Activated CD8-positive, alpha-beta memory T cell treated with anti-CD3 and anti-CD28 coated beads for 36 hours (primary cell): ENCODE data around the gene ZNF385B. TPM values are rescaled to one million over a fixed set of nuclear protein-coding genes. Genes with fewer than 3 reads are reported as not detected.
"Not testable (repeated sequence)": the region's sequence is repeated elsewhere in the genome, so short reads cannot be mapped to it uniquely, and the experiment has no call there.

Experiments used
- CTCF ChIA-PET: fragments of 350-600 bp; sonication (Branson Sonifier 250); formaldehyde crosslinking; loops from one replicate; lab custom pipeline; 2021; ENCODE audit warnings: antibody characterized with exemption; lab: Charles Lee
- POLR2A ChIA-PET: fragments of 350-600 bp; sonication (Branson Sonifier 250); formaldehyde crosslinking; loops from one replicate; lab custom pipeline; 2021; ENCODE audit warnings: antibody characterized with exemption; lab: Charles Lee
- total RNA-seq, 2 experiments: library from RNA; stranded (reverse); gene quantifications; one replicate each; pipeline ENCODE4 v1.2.3, GENCODE V29; 2021

The ZNF385B gene
- total RNA-seq, 2 experiments from 2014 or later, result not detected

DNA sequence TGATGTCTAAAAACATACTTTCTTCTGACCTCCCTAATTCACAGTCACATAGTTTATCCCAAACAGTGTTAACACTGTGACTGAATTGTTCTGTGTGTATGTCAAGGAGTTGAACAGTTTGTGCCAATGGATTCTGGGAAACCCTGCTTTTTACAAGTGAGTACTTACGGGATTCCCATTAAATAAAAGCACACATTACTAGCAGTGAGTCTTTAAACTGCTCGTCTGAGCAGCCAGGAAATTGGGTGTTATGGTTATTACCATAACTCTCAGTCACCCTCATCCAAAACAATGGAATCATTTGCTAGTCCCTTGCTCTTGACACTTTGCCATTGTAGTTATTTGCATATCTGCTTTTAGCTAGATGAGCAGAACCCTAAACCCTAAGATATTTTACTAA, 209.1 kb downstream of the ZNF385B start:
- CTCF ChIA-PET, result no interaction called here
- POLR2A ChIA-PET, result no interaction called here

DNA sequence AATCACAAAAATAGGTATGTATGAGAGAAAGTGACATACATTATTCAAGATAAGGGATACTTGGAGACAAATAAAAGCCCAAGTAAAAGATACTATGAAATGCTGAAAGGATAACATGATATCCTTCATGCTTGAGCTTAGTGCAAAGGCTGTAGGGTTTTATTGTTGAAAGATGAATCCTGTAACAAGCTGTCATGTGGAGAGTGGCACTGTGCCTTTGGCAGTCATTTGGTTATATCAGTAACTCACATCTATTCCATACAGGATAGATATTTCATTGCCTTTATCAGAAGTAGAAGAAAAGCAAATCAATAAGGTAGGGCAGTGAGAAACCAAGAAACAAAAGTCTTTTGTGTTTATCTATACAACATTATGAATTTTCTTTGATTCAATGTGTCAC, 211.0 kb downstream of the ZNF385B start:
- CTCF ChIA-PET, result no interaction called here
- POLR2A ChIA-PET, result no interaction called here

DNA sequence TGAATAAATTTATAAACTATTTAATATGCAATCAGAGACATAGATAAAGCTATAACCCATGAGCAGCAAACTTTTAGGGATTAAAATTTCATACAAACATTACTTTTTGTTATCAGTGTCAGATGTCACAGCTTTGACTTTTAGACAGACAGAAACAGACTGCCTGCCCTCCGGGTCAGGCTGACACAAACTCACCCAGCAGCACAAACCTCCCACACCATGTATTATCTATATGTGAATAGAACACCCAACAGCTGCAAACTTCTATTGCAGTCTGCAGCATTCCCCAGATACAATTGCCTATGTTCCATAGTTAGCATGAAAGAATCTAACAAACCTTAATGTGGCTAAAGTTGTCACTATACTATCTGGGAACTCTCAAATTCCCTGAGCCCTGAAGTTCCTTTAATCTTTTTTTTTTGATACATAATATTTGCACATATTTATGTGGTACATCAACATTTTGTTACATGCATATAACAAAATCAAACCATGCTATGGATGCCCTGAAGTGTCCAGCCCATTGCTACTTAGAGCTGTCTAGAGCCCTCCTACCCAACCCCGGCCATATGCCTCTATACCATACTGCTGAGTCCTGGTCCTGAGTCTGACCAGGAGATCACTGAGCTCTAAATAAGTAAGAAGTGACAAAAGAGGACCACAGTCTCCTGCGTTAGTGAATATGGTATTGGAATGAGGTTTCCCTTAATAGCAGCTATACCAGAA, 214.4 kb downstream of the ZNF385B start:
- ChIA-PET CTCF (no interaction called here), POLR2A (no interaction called here)

DNA sequence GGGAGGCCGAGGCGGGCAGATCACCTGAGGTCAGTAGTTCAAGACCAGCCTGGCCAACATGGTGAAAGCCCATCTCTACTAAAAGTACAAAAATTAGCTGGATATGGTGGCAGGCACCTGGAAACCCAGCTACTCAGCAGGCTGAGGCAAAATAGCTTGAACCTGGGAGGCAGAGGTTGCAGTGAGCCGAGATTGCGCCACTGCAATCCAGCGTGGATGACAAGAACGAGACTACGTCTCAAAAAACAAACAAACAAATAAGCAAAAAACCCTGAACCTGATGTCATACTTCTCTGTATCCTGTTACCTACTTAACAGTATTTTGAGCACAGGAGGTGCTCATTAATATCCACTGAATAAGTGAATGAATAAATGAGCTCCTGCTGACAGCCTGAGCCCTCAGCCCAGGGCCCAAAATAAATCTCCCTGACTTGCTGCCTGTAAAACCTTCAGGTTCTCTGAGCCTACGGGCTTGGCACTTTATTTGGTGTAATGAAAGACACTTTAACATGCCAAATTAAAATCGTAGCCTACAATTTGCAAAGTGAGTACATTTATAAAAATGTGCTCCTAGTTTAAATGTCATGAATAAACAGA, 215.1 kb downstream of the ZNF385B start:
- CTCF ChIA-PET, result no interaction called here

DNA sequence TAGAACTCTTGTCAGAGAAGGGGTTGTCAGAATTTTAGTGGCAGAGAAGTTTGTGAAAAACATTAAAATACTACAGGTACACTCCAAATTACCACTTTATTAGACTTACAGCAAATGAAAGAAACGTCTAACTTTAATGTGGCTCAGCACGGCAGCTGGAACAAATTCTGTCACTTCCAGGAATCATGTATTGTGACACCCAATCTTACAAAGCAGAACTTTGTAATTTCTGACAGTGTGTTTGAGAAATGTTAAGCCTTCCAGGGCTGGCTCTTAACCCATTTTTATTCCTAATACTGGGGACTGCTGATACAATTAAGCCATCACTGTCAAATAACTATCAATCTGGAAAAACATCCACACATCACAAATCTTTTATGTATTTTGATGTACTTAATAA, 216.4 kb downstream of the ZNF385B start:
- POLR2A ChIA-PET, result no interaction called here
- CTCF ChIA-PET, result no interaction called here

More for the DNA sequence above, 215.1 kb downstream of the ZNF385B start:
- POLR2A ChIA-PET, result no interaction called here

DNA sequence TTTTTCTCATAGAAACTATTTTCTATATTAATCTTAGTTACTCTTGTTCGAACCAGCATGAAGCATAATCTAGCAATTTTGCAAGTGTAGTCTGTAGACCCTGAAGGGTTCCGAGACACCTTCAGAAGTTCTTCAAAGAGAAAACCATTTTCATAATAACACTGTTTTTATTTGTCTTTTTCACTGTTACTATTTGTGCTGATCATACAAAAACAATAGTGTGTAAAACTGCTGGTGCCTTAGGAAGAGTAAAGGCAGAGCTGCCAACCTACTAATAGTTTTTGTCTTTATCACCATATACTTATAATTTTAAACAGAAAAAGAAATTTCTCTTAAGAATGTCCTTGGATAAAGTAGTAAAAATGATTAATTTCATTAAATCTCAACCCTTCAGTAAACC, 218.9 kb downstream of the ZNF385B start:
- ChIA-PET CTCF (no interaction called here), POLR2A (no interaction called here)

DNA sequence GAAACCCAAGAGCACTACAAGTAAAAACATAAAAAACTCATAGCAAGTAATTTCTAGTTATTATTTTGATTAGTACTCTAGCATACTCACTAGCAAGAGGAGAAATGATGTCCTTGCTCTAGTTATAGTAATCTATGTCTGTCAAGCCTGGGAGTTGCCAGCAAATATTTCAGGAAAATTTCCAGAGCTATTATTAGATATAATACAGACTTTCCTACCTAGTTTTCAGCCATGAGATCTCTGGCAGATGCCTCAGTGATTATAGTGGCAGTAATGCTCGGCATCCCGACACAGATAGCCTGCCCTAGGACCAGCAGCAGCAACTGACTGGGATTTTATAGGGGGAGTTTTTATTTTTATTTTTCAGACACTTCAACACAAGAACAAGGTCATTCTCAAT, 224.4 kb downstream of the ZNF385B start:
- CTCF ChIA-PET, result no interaction called here
- POLR2A ChIA-PET, result no interaction called here

DNA sequence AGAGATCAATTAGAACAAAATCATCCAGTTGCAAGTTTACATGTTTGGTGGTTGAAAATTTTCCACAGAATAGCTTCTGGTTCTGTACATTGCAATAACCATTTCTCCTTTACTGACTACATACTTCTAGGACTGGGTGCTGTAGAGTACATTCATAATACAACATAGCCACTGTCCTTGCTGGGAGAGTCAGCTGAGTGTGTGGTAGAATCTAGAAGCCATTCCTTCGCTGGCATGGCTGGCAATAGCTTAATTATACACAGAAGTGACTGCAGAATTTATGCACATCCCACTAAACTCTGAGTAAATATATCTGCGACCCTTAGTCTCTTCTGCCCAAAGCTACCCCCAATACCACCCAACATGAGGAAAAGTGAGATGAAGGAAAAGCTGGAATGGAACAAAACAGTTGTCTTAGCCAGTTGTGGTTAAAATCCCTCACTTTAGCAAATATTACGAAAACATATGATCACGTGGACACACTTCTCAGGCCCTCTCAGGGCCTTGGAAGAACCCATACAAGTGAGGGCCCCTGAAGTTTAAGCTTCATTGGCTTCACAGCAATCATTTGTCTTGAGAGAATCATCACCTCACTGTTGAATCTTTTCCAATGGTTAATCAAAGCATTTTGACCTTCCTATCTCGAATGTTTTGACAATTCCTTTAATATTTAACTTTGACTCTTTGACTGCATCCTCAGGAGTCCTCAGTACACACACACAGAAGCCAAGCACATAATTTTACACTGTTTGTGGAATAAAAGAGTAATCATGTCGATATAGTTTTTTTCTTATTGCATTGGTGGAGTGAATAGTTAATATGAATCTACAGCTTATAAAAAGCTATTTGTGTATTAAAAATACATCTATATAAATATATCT, 225.1 kb downstream of the ZNF385B start:
- ChIA-PET POLR2A (no interaction called here), CTCF (no interaction called here)

DNA sequence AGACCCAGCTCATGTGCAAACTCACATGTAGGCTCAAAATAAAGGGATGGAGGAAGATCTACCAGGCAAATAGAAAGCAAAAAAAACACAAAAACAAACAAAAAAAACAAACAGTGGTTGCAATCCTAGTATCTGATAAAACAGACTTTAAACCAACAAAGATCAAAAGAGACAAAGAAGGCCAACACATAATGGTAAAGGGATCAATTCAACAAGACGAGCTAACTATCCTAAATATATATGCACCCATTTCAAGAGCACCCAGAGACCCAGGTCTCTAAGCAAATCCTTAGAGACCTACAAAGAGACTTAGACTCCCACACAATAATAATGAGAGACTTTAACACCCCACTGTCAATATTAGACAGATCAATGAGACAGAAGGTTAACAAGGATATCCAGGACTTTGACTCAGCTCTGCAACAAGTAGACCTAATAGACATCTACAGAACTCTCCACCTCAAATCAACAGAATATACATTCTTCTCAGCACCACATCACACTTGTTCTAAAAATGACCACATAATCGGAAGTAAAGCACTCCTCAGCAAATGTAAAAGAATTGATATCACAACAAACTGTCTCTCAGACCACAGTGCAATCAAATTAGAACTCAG, 229.5 kb downstream of the ZNF385B start:
- CTCF ChIA-PET, POLR2A ChIA-PET: not testable (repeated sequence)

DNA sequence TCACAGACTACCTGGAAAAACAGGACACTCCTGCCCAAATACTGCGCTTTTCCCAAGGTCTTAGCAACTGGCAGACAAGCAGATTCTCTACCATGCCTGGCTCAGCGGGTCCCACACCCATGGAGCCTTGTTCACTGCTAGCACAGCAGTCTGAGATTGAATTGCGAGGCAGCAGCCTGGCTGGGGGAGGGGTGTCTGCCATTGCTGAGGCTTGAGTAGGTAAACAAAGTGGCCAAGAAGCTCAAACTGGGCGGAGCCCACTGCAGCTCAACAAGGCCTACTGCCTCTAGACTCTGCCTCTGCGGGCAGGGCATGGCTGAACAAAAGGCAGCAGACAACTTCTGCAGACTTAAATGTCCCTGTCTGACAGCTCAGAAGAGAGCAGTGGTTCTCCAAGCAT, 231.6 kb downstream of the ZNF385B start:
- CTCF ChIA-PET, POLR2A ChIA-PET: not testable (repeated sequence)

DNA sequence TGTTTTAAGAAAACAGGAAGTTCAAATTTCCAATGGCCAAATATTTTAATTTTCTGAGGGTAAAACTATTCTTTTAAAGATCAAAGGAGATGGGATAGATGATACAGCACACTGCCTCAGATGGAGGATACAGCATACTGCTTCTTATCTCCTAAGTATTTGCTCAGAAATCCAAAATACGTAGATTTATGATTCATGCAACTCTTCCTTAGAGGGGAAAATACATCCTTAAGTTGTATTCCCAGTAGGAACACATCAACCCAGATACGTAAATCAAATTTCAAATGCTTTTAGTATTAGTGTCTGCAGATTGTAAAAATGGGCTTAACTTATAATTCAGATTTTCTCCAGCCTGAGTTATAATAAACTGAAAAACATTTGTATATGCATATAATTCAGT, 235.2 kb downstream of the ZNF385B start:
- CTCF ChIA-PET, result no interaction called here
- POLR2A ChIA-PET, result no interaction called here

DNA sequence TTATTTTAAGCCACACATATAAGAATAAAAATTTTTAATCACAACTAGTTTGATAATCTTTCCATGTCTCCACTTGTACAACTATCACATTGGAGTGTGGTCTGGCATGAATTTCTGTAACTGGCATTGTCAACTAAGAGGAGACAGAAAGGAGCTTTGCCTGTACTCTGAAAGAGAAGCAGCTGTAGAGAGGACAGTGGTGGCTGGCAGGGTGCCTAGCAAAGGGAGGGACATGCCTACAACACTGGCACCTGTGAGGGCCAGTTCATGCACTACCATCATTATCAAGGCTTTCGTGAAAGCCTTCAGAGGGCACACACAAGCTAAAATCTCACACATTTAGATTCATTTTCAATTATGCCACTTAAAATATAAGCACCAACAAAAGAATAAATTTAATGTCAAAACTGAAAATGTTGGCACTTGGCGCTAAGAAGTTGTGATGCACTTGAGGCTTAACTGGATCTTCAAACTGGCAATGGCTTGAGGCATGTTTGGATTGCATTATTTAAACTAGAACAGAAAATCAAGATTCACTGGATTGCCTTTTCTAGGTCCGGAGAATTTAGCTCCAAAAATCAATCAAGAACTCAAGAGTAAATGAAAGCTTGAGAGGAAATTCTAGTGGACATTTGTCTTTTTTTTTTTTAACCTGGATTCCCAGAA, 238.6 kb downstream of the ZNF385B start:
- ChIA-PET POLR2A (no interaction called here), CTCF (interaction anchor here (0.6 kb wide), 1 partner anchor 35 kb away, joined by 3 read pairs; no protein-coding TSS in a partner anchor)

DNA sequence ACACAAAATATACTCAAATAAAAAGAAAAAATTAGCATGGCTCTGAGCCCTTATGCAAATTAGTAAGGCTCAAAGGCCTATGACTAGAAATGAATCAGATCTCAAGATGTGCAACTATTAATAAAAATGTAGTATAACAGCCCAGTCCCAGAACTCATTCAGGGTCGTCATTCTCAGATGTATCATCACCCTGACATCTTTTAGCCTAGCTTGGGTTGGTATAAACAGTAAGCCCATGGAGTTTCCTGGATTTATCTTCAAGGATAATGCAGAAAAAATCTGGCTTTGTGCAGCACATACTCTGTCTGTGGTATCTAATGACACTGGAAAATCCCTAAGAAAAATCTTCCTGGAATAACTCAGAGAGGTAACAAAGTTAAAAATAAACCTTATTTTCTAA, 239.3 kb downstream of the ZNF385B start:
- ChIA-PET POLR2A (no interaction called here), CTCF (interaction anchor here (0.6 kb wide), 1 partner anchor 35 kb away, joined by 3 read pairs; no protein-coding TSS in a partner anchor)

DNA sequence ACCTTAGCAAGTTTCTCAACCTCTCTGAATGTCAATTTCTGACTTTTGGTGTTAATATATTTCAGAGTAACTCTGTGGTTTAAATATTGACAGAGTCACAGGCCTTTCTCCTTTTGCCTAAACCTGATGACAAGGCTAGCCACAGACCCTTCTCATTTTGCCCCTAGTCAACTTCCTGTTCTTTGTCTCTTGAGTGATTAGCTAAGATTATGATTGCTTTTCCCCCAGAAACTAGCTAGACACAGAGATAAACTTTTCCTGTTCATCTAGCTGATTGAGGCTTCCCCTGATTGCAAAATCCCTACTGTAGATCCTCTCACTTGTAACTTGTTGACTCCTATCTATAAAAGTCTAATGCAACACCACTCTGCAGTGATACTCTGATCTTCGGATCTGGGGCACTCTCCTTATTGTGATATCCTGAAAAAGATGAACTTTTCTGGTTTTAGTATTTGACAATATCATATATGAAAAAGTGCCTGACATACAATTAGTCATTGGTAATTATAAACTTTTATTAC, 241.4 kb downstream of the ZNF385B start:
- CTCF ChIA-PET, result no interaction called here
- POLR2A ChIA-PET, result no interaction called here

DNA sequence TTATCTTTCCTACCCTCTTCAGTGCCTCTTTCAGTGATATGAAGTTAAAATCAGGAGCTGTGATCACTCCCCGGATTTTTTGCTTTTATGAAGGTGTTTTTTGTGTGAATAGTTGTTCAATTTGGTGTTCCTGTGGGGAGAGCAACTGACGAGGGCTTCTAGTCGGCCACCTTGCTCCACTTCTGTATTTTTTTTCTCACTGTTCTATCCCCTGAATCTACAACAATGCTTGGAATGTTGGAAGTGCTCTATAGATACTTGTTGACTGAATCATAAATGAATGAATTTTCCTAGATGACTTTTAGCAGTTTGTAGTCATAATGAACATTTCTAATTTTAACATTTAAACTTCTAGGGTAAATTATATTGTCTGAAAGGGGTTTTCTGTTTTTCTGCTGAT, 247.3 kb downstream of the ZNF385B start:
- CTCF ChIA-PET, result interaction anchor here (0.8 kb wide), 1 partner anchor 239 kb away, joined by 3 read pairs; no protein-coding TSS in a partner anchor
- POLR2A ChIA-PET, result no interaction called here

DNA sequence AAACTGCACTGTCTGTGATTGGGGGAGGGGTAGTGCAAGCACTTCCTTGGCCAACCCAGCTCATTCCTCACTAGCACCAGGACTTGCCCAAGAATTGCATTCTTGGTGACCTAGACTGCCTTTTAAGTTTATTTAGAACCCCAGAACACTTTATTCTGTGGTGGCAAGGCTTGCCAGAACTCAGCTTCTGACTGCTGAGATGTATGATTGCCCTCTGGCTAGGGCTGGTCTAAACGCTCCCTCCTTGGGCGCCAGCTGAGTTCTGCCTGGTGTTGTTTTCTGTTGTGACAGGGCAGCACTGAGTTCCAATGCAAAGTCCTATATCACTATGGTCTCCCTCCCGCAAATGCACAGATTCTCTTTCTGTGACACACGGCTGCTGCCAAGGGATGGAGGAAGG, 247.7 kb downstream of the ZNF385B start:
- POLR2A ChIA-PET, result no interaction called here
- CTCF ChIA-PET, result no interaction called here

DNA sequence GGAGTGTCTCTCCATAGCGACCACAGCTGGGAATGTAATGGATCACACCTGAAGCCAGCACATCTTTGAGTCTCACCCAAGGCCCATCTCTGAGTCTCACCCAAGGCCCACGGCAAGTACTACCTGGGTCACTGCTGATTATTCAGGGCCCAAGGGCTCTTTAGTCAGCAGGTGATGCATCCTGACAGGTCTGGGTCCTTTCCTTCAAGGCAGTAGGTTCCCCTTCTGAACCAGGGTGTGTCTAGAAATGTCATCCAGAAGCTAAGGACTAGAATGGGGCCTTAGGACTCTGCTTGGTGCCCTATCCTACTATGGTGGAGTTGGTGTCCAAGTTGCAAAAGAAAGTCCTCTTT, 248.1 kb downstream of the ZNF385B start:
- POLR2A ChIA-PET, result no interaction called here

DNA sequence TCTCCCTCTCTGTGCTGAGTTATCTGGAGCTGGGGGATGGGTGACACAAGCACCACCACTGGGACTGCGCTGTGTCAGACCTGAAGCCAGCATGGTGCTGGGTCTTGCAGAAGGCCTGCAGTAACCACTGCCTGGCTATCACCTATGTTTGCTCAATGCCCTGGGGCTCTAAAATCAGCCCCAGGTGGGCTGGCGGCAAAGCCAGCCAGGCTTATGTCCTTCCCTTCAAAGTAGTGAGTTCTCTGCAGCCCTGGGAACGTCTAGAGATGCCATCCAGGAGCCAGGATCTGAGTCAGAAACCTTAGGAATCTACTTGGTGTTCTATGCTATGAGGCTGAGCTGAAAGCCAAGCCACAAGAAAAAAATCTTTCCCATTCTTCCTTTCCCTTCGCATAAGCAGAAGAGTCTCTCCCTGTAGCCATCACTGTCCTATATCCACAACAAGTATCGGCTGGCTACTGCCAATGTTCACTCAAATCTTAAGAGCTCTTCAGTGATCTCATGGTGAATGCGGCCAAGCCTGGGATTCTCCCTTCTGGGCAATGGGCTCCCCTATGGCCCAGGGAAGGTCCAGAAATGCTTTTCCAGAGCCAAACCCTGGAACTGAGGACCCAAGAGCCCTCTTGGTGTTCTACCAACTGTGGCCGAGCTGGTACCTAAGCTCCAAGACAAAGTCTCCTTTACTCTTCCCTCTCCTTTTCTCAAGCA, 248.7 kb downstream of the ZNF385B start:
- POLR2A ChIA-PET, result no interaction called here
- CTCF ChIA-PET, result no interaction called here

More for the DNA sequence above, 248.1 kb downstream of the ZNF385B start:
- CTCF ChIA-PET, result no interaction called here

DNA sequence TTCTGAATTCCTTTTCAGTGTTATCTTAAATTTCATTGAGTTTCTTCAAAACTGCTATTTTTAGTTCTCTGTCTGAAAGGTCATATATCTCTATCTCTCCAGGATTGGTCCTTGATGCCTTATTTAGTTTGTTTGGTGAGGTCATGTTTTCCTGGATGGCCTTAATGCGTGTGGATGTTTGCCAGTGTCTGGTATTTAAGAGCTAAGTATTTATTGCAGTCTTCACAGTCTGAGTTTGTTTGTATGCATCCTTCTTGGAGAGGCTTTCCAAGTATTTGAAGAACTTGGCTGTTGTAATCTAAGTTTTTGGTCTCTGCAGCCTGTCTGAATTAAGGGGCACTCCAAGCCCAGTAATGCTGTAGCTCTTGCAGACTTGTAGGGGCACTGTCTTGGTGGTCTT, 249.3 kb downstream of the ZNF385B start:
- ChIA-PET CTCF (no interaction called here), POLR2A (no interaction called here)
